Measurements from ENCODE around the gene POU2F1.

DNA sequence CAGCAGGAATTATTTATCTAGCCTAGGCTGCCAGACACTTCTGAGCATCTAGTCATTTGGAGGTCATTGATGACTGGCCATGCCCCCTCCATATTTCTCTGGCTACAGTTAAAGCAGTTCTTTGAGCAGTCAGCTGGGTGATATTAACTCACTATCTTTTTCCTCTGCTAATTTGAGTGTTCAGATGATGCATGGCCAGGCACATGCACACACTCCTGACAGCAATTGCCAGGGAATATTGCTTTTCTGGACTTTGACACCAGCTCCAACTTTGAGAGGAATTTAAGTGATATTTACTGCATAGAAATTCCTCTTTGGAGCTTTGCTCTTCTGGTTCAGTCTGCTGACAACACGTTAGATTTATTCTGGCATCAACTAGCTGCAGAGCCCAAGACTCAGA lies 245.1 kb downstream of the POU2F1 start:
- TF ChIP-seq, protein P1, sequence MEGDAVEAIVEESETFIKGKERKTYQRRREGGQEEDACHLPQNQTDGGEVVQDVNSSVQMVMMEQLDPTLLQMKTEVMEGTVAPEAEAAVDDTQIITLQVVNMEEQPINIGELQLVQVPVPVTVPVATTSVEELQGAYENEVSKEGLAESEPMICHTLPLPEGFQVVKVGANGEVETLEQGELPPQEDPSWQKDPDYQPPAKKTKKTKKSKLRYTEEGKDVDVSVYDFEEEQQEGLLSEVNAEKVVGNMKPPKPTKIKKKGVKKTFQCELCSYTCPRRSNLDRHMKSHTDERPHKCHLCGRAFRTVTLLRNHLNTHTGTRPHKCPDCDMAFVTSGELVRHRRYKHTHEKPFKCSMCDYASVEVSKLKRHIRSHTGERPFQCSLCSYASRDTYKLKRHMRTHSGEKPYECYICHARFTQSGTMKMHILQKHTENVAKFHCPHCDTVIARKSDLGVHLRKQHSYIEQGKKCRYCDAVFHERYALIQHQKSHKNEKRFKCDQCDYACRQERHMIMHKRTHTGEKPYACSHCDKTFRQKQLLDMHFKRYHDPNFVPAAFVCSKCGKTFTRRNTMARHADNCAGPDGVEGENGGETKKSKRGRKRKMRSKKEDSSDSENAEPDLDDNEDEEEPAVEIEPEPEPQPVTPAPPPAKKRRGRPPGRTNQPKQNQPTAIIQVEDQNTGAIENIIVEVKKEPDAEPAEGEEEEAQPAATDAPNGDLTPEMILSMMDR (conservative IDR thresholded peaks at IDR 0.05): no peak
- TF ChIP-seq EZH2 (IDR thresholded peaks at IDR 0.05; ENCODE audit: low read depth): no peak
